Daoy (cell line): ENCODE measurements around the gene ZNF479. TPM values are rescaled to one million over a fixed set of nuclear protein-coding genes. Genes with fewer than 3 reads are reported as not detected.
"Not testable (repeated sequence)": the region's sequence is repeated elsewhere in the genome, so short reads cannot be mapped to it uniquely, and the experiment has no call there.

Experiments used
- DNase-seq: peaks from one replicate; pipeline ENCODE4 v3.0.0-alpha.2; 2015; ENCODE audit warnings: low read depth
- total RNA-seq: library from RNA; depleted of rRNA; stranded (reverse); fragments of >200 nt; shearing (Covaris generic); gene quantifications from 2 replicates; pipeline ENCODE4 v1.2.3, GENCODE V29; 2014; rRNA removed

Gene ZNF479
- not detected in 2 replicates for total RNA-seq

- not testable (repeated sequence) for DNase-seq
Observed at GRCh38 chr7:57132336-57132735, at the start of gene ZNF479. TSS of gene ZNF479 (minus strand) at chr7:57132436. CDS start at chr7:57132324, 112 bp downstream.

GRCh38 chr7:57182031-57182430, 49.8 kb upstream of the ZNF479 start:
- no peak for DNase-seq

- DNase-seq: no peak
Observed at GRCh38 chr7:57181281-57181680, 49.0 kb upstream of the ZNF479 start.

- no peak for DNase-seq
Observed at GRCh38 chr7:57179776-57180415, 47.7 kb upstream of the ZNF479 start.

- DNase-seq: no peak
Observed at GRCh38 chr7:57178768-57179139, 46.5 kb upstream of the ZNF479 start.

GRCh38 chr7:57177856-57178767, 45.9 kb upstream of the ZNF479 start:
- DNase-seq: no peak

GRCh38 chr7:57176928-57177635, 44.8 kb upstream of the ZNF479 start:
- no peak for DNase-seq

- no peak for DNase-seq
Observed at GRCh38 chr7:57165285-57165899, 33.2 kb upstream of the ZNF479 start.

GRCh38 chr7:57120123-57120784, 12.0 kb downstream of the ZNF479 start:
- DNase-seq: not testable (repeated sequence)
